ENCODE results near the gene FAM131C.

FAM131C gene, protein sequence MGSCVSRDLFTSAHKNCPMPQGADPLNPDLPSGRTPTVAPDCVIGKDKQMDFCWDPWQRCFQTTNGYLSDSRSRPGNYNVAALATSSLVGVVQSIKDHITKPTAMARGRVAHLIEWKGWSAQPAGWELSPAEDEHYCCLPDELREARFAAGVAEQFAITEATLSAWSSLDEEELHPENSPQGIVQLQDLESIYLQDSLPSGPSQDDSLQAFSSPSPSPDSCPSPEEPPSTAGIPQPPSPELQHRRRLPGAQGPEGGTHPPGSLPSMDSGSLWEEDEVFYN

DNA sequence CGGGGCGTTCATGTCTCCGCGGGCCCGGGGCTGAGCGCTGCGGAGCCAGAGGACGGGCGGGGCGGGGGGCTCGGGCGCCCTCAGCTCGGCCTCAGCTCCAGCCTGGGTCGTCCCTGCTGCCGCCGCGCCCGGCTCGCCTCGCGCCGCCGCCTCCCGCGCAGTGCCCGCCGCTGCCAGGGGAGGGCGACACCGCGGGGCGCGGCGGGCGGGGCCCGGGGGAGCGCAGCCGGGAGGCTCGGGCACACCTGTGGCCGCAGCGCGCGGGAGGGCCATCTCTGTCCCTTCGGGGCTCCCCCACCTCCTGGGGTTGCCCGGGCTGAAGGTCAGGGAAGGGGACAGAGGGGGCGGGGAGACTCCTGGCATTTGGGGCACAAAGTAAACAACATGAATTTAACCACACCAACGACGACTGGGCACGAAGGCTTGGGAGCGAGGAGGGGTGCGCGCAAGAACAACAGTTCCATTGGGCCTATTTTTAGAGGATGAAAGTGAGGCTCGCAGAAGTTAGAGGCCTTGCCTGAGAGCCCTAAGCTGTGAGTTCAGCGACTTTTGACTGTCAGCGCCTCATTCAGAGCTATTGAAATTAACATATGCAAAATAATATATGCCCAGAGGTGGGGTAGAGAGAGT, at the start of gene FAM131C:
TSS of gene FAM131C (minus strand) at position 162 of the 630 bp plus-strand sequence. CDS start 209 bp downstream, outside the sequence.
- peak within 1 kb of the TSS; percentile 46 for H3K4me3 ChIP-seq (ENCODE audit: low read depth, low read length)
- no peaks in the 10 kb centered on the region for H3K36me3 ChIP-seq (ENCODE audit: control insufficient read depth, insufficient read depth, low read length)
- peaks cover 51% of the 10 kb centered on the region for H3K27me3 ChIP-seq (ENCODE audit: control insufficient read depth, insufficient read depth, low read length)
- no peaks in the 10 kb centered on the region for H3K4me1 ChIP-seq (ENCODE audit: control insufficient read depth, insufficient read depth, low read length)
- H3K9ac ChIP-seq (ENCODE audit: low read depth, low read length): no peak within 1 kb of the TSS
- no peaks in the 10 kb centered on the region for H3K9me3 ChIP-seq (ENCODE audit: control insufficient read depth, insufficient read depth, low read length)

DNA sequence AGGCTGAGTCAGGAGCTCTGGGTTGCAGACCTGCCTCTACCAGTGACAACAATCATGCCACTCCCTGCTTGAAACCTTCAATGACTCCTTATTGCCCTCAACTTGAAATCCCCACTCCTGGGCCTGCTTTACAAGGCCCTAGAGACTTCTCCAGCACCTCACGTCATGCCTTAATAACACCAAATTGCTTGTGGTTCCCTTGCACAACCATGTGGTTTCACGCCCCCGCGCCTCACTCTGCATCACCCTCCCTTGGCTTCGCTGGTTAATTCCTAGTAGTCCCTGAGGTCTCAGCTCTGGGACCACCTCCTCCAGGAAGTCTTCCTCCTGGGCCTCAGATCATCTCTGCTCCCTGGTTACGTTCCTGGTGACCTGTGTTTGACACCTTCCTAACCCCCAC, 49.5 kb upstream of the FAM131C start:
- peaks cover 25% of the 10 kb centered on the region for H3K36me3 ChIP-seq (ENCODE audit: control insufficient read depth, insufficient read depth, low read length)
- H3K27me3 ChIP-seq (ENCODE audit: control insufficient read depth, insufficient read depth, low read length): no peaks in the 10 kb centered on the region
- H3K9me3 ChIP-seq (ENCODE audit: control insufficient read depth, insufficient read depth, low read length): no peaks in the 10 kb centered on the region
- peaks cover 9% of the 10 kb centered on the region for H3K4me1 ChIP-seq (ENCODE audit: control insufficient read depth, insufficient read depth, low read length)
- no peak overlapping the region for H3K4me3 ChIP-seq (ENCODE audit: low read depth, low read length)
- no peak overlapping the region for H3K9ac ChIP-seq (ENCODE audit: low read depth, low read length)

DNA sequence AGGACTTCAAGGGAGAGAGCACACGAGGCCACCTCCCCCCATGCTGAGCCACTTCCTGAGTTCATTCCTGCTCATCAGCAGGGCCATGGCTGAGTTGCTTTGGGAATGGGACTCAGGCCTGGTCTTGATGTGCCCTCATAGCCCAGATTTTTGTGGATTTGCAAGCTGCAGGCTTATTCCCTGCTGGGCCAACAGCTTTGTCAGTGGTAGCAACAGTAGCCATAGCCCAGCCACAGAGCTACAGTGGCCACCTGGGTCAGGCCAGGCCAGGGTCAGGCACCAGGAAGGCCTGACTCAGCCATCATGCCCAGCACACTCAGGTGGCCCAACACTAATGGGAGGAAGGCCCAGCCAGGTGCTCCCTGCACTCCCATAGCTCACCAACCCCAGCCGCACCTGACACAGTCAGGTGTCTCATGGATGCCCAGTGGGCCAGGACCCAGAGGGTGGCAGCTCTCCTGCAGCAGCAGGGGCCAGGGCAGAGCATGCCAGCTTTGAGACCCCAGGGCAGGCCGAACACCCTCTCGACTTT, 49.0 kb upstream of the FAM131C start:
- Histone ChIP-seq H3K9ac (ENCODE audit: low read depth, low read length) (peak overlapping the region; percentile 12), H3K4me3 (ENCODE audit: low read depth, low read length) (no peak overlapping the region), H3K9me3 (ENCODE audit: control insufficient read depth, insufficient read depth, low read length) (no peaks in the 10 kb centered on the region), H3K36me3 (ENCODE audit: control insufficient read depth, insufficient read depth, low read length) (peaks cover 21% of the 10 kb centered on the region), H3K27me3 (ENCODE audit: control insufficient read depth, insufficient read depth, low read length) (no peaks in the 10 kb centered on the region), H3K4me1 (ENCODE audit: control insufficient read depth, insufficient read depth, low read length) (peaks cover 10% of the 10 kb centered on the region)

DNA sequence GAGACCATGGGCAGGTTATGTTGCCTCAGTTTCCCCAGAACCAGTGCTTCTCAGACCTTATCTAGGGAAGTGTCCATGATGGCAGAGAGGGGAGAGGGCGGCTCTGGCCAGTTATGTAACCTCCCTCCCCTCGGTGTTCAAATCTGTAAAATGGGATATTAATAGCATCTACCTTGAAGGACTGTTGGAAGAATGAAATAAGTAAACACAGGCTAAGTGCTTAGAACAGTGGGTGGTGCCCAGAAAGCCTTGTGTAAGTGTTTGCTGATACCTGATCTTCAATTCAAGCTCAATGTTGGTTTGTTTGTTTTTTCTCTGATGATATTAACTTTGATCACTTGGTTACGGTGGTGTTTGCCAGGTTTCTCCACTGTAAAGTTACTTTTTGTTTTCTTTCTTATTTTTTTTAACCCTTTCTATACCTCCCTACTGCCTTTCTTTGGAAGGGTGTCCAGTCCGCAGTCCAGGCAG, 47.5 kb upstream of the FAM131C start:
- H3K9me3 ChIP-seq (ENCODE audit: control insufficient read depth, insufficient read depth, low read length): no peaks in the 10 kb centered on the region
- peaks cover 9% of the 10 kb centered on the region for H3K36me3 ChIP-seq (ENCODE audit: control insufficient read depth, insufficient read depth, low read length)
- H3K27me3 ChIP-seq (ENCODE audit: control insufficient read depth, insufficient read depth, low read length): no peaks in the 10 kb centered on the region
- H3K4me1 ChIP-seq (ENCODE audit: control insufficient read depth, insufficient read depth, low read length): peaks cover 19% of the 10 kb centered on the region
- no peak overlapping the region for H3K9ac ChIP-seq (ENCODE audit: low read depth, low read length)
- H3K4me3 ChIP-seq (ENCODE audit: low read depth, low read length): no peak overlapping the region

DNA sequence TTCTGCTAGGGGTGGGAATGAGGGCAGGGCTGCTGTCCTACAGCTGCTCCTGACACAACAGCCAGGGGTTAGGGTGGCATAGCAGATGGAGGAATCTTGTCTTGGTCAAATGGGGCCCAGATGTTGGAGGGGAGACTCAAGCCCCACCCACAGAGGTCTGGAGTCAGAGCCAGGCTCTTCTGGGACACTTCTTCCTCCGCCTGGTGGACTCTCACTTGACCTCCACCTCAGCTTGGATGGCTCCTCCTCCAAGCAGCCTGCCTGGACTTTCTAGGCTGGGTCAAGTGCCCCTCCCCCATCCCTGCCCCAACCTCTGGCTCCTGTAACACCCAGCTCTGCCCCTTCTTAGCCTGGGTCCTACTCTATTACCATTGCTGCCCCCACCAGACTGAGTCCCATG, 47.0 kb upstream of the FAM131C start:
- Histone ChIP-seq H3K27me3 (ENCODE audit: control insufficient read depth, insufficient read depth, low read length) (no peaks in the 10 kb centered on the region), H3K4me1 (ENCODE audit: control insufficient read depth, insufficient read depth, low read length) (peaks cover 19% of the 10 kb centered on the region), H3K9ac (ENCODE audit: low read depth, low read length) (no peak overlapping the region), H3K4me3 (ENCODE audit: low read depth, low read length) (no peak overlapping the region), H3K36me3 (ENCODE audit: control insufficient read depth, insufficient read depth, low read length) (peaks cover 5% of the 10 kb centered on the region), H3K9me3 (ENCODE audit: control insufficient read depth, insufficient read depth, low read length) (no peaks in the 10 kb centered on the region)

DNA sequence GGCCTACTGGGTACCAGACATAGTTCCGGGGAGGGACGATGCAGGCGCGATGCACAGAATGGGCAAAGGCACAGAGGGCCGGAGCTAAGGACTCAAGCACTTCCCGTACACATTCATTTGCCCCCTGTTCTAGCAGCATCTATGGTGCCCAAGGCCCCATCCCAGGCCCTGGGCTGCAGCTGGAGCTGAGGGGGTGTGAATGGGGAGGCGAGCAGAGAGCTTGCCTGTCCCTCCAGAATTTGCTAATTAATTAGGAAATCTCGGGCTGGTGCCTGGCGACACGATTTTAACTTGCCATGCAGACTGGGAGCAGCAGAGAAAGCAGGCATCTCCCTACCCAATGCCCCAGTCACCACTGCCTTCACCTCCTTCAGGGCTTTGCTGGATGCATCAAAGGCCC, 46.5 kb upstream of the FAM131C start:
- peaks cover 19% of the 10 kb centered on the region for H3K4me1 ChIP-seq (ENCODE audit: control insufficient read depth, insufficient read depth, low read length)
- H3K9me3 ChIP-seq (ENCODE audit: control insufficient read depth, insufficient read depth, low read length): no peaks in the 10 kb centered on the region
- no peak overlapping the region for H3K4me3 ChIP-seq (ENCODE audit: low read depth, low read length)
- H3K36me3 ChIP-seq (ENCODE audit: control insufficient read depth, insufficient read depth, low read length): peaks cover 3% of the 10 kb centered on the region
- no peaks in the 10 kb centered on the region for H3K27me3 ChIP-seq (ENCODE audit: control insufficient read depth, insufficient read depth, low read length)
- no peak overlapping the region for H3K9ac ChIP-seq (ENCODE audit: low read depth, low read length)

DNA sequence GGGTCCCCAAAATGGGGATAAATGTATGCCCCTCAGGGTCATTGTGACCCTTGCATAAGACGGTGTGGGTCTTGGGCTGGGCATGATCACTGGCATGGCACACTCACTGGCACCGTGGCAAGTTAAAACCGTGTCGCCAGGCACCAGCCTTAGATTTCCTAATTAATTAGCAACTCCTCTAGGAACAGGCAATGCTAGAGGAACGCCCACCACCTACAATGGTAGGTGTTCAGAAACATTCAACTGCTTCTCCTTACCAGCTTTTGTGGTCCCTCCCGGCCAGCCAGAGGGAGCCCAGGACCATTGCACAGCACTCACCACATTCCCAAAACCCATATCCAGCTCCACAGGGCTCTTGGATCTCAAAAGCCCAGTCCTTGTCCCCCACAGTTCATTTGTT, 46.1 kb upstream of the FAM131C start:
- H3K27me3 ChIP-seq (ENCODE audit: control insufficient read depth, insufficient read depth, low read length): no peaks in the 10 kb centered on the region
- no peaks in the 10 kb centered on the region for H3K36me3 ChIP-seq (ENCODE audit: control insufficient read depth, insufficient read depth, low read length)
- no peak overlapping the region for H3K4me3 ChIP-seq (ENCODE audit: low read depth, low read length)
- no peaks in the 10 kb centered on the region for H3K9me3 ChIP-seq (ENCODE audit: control insufficient read depth, insufficient read depth, low read length)
- peaks cover 19% of the 10 kb centered on the region for H3K4me1 ChIP-seq (ENCODE audit: control insufficient read depth, insufficient read depth, low read length)
- no peak overlapping the region for H3K9ac ChIP-seq (ENCODE audit: low read depth, low read length)

DNA sequence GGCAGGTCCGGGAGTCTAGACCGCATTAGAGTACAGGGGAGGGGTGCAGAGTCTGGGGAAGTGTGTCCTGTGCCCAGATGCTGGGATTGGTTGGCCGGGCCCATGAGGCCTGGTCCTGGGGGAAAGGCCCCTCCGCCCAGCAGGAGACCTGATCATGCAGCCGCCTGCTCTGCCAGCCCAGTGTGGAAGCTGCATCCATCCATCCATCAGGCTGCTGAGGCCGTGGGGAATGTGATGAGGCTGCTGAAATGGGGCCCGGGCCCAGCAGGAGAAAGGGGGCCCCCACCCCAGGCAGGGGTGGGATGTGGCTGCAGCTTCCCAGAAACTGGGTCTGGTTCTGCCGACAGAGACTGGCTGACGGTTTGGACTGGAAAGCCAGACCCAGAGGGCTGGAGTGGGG, 45.3 kb upstream of the FAM131C start:
- Histone ChIP-seq H3K4me3 (ENCODE audit: low read depth, low read length) (no peak overlapping the region), H3K36me3 (ENCODE audit: control insufficient read depth, insufficient read depth, low read length) (no peaks in the 10 kb centered on the region), H3K4me1 (ENCODE audit: control insufficient read depth, insufficient read depth, low read length) (peaks cover 19% of the 10 kb centered on the region), H3K9me3 (ENCODE audit: control insufficient read depth, insufficient read depth, low read length) (no peaks in the 10 kb centered on the region), H3K27me3 (ENCODE audit: control insufficient read depth, insufficient read depth, low read length) (no peaks in the 10 kb centered on the region), H3K9ac (ENCODE audit: low read depth, low read length) (no peak overlapping the region)

DNA sequence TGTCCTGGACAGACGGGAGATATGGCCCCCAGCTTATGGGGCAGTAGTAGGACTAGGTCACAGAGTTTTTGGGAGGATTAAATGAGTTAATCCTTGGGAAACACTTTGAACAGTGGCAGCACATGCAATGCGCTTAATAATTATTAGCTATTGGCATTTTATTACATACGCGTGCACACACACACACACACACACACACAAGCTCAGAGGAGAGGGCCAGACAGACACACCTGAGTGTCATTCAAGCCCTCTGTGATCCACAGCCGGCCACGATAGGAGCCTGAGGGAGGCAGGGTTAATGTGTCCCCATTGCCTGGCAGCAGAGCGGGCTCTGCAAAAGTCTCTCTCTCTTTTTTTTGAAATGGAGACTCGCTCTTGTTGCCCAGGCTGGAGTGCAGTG, 44.5 kb upstream of the FAM131C start:
- no peak overlapping the region for H3K4me3 ChIP-seq (ENCODE audit: low read depth, low read length)
- H3K9me3 ChIP-seq (ENCODE audit: control insufficient read depth, insufficient read depth, low read length): no peaks in the 10 kb centered on the region
- no peaks in the 10 kb centered on the region for H3K27me3 ChIP-seq (ENCODE audit: control insufficient read depth, insufficient read depth, low read length)
- H3K36me3 ChIP-seq (ENCODE audit: control insufficient read depth, insufficient read depth, low read length): no peaks in the 10 kb centered on the region
- peaks cover 19% of the 10 kb centered on the region for H3K4me1 ChIP-seq (ENCODE audit: control insufficient read depth, insufficient read depth, low read length)
- no peak overlapping the region for H3K9ac ChIP-seq (ENCODE audit: low read depth, low read length)

DNA sequence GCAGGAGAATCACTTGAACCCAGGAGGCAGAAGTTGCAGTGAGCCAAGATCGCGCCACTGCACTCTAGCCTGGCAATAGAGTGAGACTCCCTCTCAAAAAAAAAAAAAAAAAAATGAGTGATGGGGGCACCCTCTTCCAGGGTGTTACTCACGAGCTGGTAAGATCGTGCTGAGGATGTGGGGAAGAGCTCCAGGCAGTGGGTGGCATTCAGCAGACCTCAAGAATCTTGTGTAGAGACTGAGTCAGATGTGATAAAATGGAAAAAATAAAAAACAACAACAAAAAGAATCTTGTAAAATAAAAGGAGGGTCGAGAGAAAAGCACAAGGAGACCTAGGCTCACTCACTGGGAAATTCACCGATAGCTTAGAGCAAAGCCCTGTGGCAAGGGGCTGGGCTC, 43.9 kb upstream of the FAM131C start:
- no peaks in the 10 kb centered on the region for H3K36me3 ChIP-seq (ENCODE audit: control insufficient read depth, insufficient read depth, low read length)
- no peaks in the 10 kb centered on the region for H3K27me3 ChIP-seq (ENCODE audit: control insufficient read depth, insufficient read depth, low read length)
- no peak overlapping the region for H3K4me3 ChIP-seq (ENCODE audit: low read depth, low read length)
- H3K9ac ChIP-seq (ENCODE audit: low read depth, low read length): no peak overlapping the region
- no peaks in the 10 kb centered on the region for H3K9me3 ChIP-seq (ENCODE audit: control insufficient read depth, insufficient read depth, low read length)
- H3K4me1 ChIP-seq (ENCODE audit: control insufficient read depth, insufficient read depth, low read length): peaks cover 23% of the 10 kb centered on the region

DNA sequence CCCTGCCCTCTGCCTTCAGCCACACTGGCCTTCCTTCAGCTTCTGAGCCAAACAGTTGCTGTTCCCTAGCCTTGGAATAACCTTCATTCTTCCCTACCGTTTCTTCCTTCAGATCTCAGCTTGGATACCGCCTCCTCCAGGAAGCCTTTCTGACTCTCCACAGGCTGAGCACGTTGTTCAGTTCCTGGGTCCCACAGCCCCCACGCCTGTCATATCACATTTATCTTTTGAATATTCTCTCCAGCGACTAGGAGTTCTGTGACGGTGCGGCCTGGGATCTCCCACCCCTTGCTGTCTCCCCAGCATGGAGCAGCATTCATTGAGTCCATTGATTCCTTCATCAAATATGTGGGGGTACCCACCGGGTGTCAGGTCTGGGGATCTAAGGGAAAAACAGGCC, 43.2 kb upstream of the FAM131C start:
- Histone ChIP-seq H3K9ac (ENCODE audit: low read depth, low read length) (no peak overlapping the region), H3K36me3 (ENCODE audit: control insufficient read depth, insufficient read depth, low read length) (no peaks in the 10 kb centered on the region), H3K9me3 (ENCODE audit: control insufficient read depth, insufficient read depth, low read length) (no peaks in the 10 kb centered on the region), H3K4me1 (ENCODE audit: control insufficient read depth, insufficient read depth, low read length) (peaks cover 25% of the 10 kb centered on the region), H3K27me3 (ENCODE audit: control insufficient read depth, insufficient read depth, low read length) (no peaks in the 10 kb centered on the region), H3K4me3 (ENCODE audit: low read depth, low read length) (peak overlapping the region; percentile 22)

DNA sequence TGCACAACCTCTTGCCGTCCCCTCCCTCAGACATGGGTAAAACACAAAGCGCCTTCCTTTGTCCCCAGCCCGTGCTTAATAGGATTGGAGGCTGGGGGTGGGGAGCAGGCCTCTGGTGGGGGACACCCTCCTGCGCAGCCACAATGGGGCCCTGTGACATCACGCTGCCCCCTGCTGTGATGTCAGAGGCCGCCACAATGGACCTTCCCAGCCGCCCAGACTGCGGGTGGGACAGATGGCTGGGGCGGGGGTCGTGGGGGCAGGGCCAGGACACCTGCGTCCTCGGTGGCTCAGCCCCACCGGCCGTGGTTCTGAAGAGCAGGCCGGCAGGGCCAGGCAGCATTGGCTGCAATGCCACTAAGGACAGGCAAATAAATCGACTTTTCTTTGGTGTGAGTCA, 42.6 kb upstream of the FAM131C start:
- H3K27me3 ChIP-seq (ENCODE audit: control insufficient read depth, insufficient read depth, low read length): no peaks in the 10 kb centered on the region
- peak overlapping the region; percentile 22 for H3K4me3 ChIP-seq (ENCODE audit: low read depth, low read length)
- no peak overlapping the region for H3K9ac ChIP-seq (ENCODE audit: low read depth, low read length)

More for the DNA sequence above, 42.6 kb upstream of the FAM131C start:
- peaks cover 24% of the 10 kb centered on the region for H3K4me1 ChIP-seq (ENCODE audit: control insufficient read depth, insufficient read depth, low read length)
- no peaks in the 10 kb centered on the region for H3K36me3 ChIP-seq (ENCODE audit: control insufficient read depth, insufficient read depth, low read length)
- H3K9me3 ChIP-seq (ENCODE audit: control insufficient read depth, insufficient read depth, low read length): no peaks in the 10 kb centered on the region

Measured in iPS-15b (cell line).